ENCODE results near the gene PERM1. TPM values are rescaled to one million over a fixed set of nuclear protein-coding genes. Genes with fewer than 3 reads are reported as not detected.

Gene PERM1
- total RNA-seq, 1 experiment from 2014 or later, result 0.81 TPM

GRCh38 chr1:929712-930632 is 51.9 kb downstream of the PERM1 start:
- Histone ChIP-seq H3F3A (ENCODE audit: insufficient read depth, low read depth) (peaks cover 24% of the 10 kb centered on the region), H3K27ac (no peak overlapping the region), H4K20me1 (ENCODE audit: insufficient read depth) (no peaks in the 10 kb centered on the region), H3K27me3 (ENCODE audit: insufficient read depth, low read depth) (peaks cover 28% of the 10 kb centered on the region), H3K4me1 (replicated peaks; ENCODE audit: insufficient read depth) (peaks cover 13% of the 10 kb centered on the region), H3K36me3 (ENCODE audit: low read depth) (no peaks in the 10 kb centered on the region), H3K4me3 (no peak overlapping the region), H3K79me2 (ENCODE audit: low read depth) (no peaks in the 10 kb centered on the region), H3K9me3 (ENCODE audit: insufficient read depth, low read depth) (no peaks in the 10 kb centered on the region), H3K9me2 (ENCODE audit: insufficient read depth) (no peaks in the 10 kb centered on the region), H2AFZ (no peak overlapping the region), H3K4me2 (no peak overlapping the region)
- CTCF ChIA-PET, result no interaction called here
- TF ChIP-seq CTCF (conservative IDR thresholded peaks at IDR 0.05), result no peak
- TF ChIP-seq EZH2 (IDR thresholded peaks at IDR 0.05; ENCODE audit: low read depth), result no peak
- intact Hi-C loops (cut with micrococcal nuclease; ENCODE audit: unreplicated experiment), result no loop called here
- BruUV-seq (replicated peaks), result no TSS peak
- POLR2A ChIA-PET (ENCODE audit: unreplicated experiment), result no interaction called here
- no peak for DNase-seq

- H3K4me3 ChIP-seq, result no peak overlapping the region
- H3K9me2 ChIP-seq (ENCODE audit: insufficient read depth), result no peaks in the 10 kb centered on the region
- no peaks in the 10 kb centered on the region for H3K36me3 ChIP-seq (ENCODE audit: low read depth)
- peaks cover 23% of the 10 kb centered on the region for H3F3A ChIP-seq (ENCODE audit: insufficient read depth, low read depth)
- H3K27me3 ChIP-seq (ENCODE audit: insufficient read depth, low read depth), result peaks cover 26% of the 10 kb centered on the region
- no TSS peak for BruUV-seq (replicated peaks)
- no peak overlapping the region for H3K4me2 ChIP-seq
- peaks cover 12% of the 10 kb centered on the region for H3K4me1 ChIP-seq (replicated peaks; ENCODE audit: insufficient read depth)
- H4K20me1 ChIP-seq (ENCODE audit: insufficient read depth), result no peaks in the 10 kb centered on the region
- no peak for TF ChIP-seq CTCF (conservative IDR thresholded peaks at IDR 0.05)
- TF ChIP-seq EZH2 (IDR thresholded peaks at IDR 0.05; ENCODE audit: low read depth), result no peak
- H3K27ac ChIP-seq, result no peak overlapping the region
- H3K9me3 ChIP-seq (ENCODE audit: insufficient read depth, low read depth), result no peaks in the 10 kb centered on the region
- CTCF ChIA-PET, result interaction anchor here (0.7 kb wide), 1 partner anchor 9 kb away, joined by 4 read pairs; no protein-coding TSS in a partner anchor
- no peak for DNase-seq
- H2AFZ ChIP-seq, result no peak overlapping the region
- H3K79me2 ChIP-seq (ENCODE audit: low read depth), result no peaks in the 10 kb centered on the region
- POLR2A ChIA-PET (ENCODE audit: unreplicated experiment), result no interaction called here
- intact Hi-C loops (cut with micrococcal nuclease; ENCODE audit: unreplicated experiment), result no loop called here
These were observed 52.9 kb downstream of the PERM1 start for GRCh38 chr1:928825-929661.

GRCh38 chr1:927748-928147 is 54.1 kb downstream of the PERM1 start:
- ChIA-PET CTCF (no interaction called here), POLR2A (ENCODE audit: unreplicated experiment) (no interaction called here)

More at GRCh38 chr1:927748-928147, 54.1 kb downstream of the PERM1 start:
- Histone ChIP-seq H3F3A (ENCODE audit: insufficient read depth, low read depth) (peaks cover 18% of the 10 kb centered on the region), H3K36me3 (ENCODE audit: low read depth) (no peaks in the 10 kb centered on the region), H4K20me1 (ENCODE audit: insufficient read depth) (no peaks in the 10 kb centered on the region; the same call in 1 of the 2 replicates), H2AFZ (no peak overlapping the region), H3K4me2 (no peak overlapping the region), H3K27ac (no peak overlapping the region), H3K9me3 (ENCODE audit: insufficient read depth, low read depth) (no peaks in the 10 kb centered on the region), H3K4me1 (replicated peaks; ENCODE audit: insufficient read depth) (peaks cover 2% of the 10 kb centered on the region), H3K4me3 (no peak overlapping the region), H3K79me2 (ENCODE audit: low read depth) (no peaks in the 10 kb centered on the region), H3K9me2 (ENCODE audit: insufficient read depth) (no peaks in the 10 kb centered on the region), H3K27me3 (ENCODE audit: insufficient read depth, low read depth) (peaks cover 26% of the 10 kb centered on the region)
- no peak for DNase-seq
- intact Hi-C loops (cut with micrococcal nuclease; ENCODE audit: unreplicated experiment), result no loop called here
- TF ChIP-seq CTCF (conservative IDR thresholded peaks at IDR 0.05), result no peak
- TF ChIP-seq EZH2 (IDR thresholded peaks at IDR 0.05; ENCODE audit: low read depth), result no peak
- BruUV-seq (replicated peaks), result no TSS peak
